IPS-18a (cell line): ENCODE data around the gene ANO2.

Source experiments
- H3K27ac ChIP-seq: one replicate; pipeline ENCODE4 v1.5.1; 2013; ENCODE audit warnings: low read length
- H3K27me3 ChIP-seq: one replicate; pipeline ENCODE4 v1.6.1; 2013; ENCODE audit warnings: mild to moderate bottlenecking, low read length; ENCODE audit not compliant: control insufficient read depth, insufficient read depth
- H3K36me3 ChIP-seq: one replicate; pipeline ENCODE4 v1.6.1; 2013; ENCODE audit warnings: low read depth, low read length; ENCODE audit not compliant: control insufficient read depth
- H3K4me1 ChIP-seq: one replicate; pipeline ENCODE4 v1.6.1; 2013; ENCODE audit warnings: low read depth, low read length; ENCODE audit not compliant: control insufficient read depth
- H3K4me3 ChIP-seq: one replicate; pipeline ENCODE4 v1.5.1; 2013; ENCODE audit warnings: low read length
- H3K9ac ChIP-seq: one replicate; pipeline ENCODE4 v1.6.1; 2013; ENCODE audit warnings: mild to moderate bottlenecking, low read length, moderate library complexity
- H3K9me3 ChIP-seq: one replicate; pipeline ENCODE4 v1.6.1; 2013; ENCODE audit warnings: low read depth, low read length; ENCODE audit not compliant: control insufficient read depth

Gene ANO2

GRCh38 chr12:5960783-5961182 lies 15.7 kb upstream of the ANO2 start:
- H3K9me3 ChIP-seq, result no peaks in the 10 kb centered on the region
- peaks cover 21% of the 10 kb centered on the region for H3K4me1 ChIP-seq
- no peak overlapping the region for H3K27ac ChIP-seq
- H3K9ac ChIP-seq, result no peak overlapping the region
- H3K36me3 ChIP-seq, result no peaks in the 10 kb centered on the region
- no peak overlapping the region for H3K4me3 ChIP-seq
- no peaks in the 10 kb centered on the region for H3K27me3 ChIP-seq

DNA sequence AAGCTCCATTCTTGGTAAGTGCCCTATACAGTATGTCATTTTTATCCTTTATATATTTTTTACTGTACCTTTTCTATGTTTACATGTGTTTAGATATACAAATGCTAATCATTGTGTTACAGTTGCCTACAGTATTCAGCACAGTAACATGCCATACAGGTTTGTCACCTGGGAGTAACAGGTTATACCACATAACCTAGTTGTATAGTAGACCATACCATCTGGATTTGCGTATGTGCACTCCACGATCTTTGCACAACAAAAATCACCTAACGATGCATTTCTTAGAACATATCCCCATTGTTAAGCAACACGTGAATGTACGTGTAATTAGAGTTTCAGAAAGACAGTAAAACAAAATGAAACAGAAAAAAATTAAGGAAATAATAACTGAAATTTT lies 11.9 kb upstream of the ANO2 start:
- no peaks in the 10 kb centered on the region for H3K9me3 ChIP-seq
- H3K27me3 ChIP-seq, result no peaks in the 10 kb centered on the region
- no peaks in the 10 kb centered on the region for H3K36me3 ChIP-seq

GRCh38 chr12:5954661-5955060 lies 9.6 kb upstream of the ANO2 start:
- H3K4me3 ChIP-seq, result no peak overlapping the region
- no peak overlapping the region for H3K9ac ChIP-seq
- no peak overlapping the region for H3K27ac ChIP-seq
- no peaks in the 10 kb centered on the region for H3K27me3 ChIP-seq
- no peaks in the 10 kb centered on the region for H3K36me3 ChIP-seq
- H3K4me1 ChIP-seq, result no peaks in the 10 kb centered on the region
- no peaks in the 10 kb centered on the region for H3K9me3 ChIP-seq

More for the DNA sequence above, 11.9 kb upstream of the ANO2 start:
- Histone ChIP-seq H3K27ac (no peak overlapping the region), H3K9ac (no peak overlapping the region), H3K4me1 (no peaks in the 10 kb centered on the region), H3K4me3 (no peak overlapping the region)

DNA sequence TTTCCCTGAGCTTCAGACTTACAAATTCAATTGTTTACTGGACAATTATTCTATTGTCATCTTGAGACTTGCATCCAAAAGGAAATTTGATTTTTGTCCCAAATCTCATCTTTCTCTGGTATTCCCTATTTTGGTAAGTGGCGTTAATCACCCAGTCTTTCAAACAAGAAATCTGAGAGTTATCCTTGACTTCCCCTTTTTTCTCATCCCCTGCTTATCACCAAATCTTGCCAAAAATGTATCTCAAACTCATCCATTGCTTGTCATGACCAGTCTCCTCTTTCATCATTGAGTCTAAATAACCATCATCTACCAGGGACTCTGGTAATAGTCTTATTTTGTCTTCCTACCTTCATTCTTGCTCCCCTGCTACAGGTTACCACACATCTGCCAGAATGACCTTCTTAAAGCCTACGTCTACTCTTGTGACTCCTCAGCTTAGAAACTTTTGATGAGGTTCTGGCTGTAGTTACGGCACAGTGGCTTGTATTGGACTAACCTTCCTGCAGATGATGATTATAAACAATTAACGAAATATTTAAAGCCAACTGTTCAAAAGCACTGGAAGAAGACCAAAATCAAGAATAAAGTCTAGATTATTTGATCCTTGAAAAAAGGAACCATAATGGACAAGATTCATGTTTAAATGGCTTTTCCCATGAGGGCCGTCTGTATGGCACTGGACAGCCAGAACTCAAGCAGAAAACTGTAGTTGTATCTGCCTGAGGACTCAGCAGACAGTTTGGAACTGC lies 9.0 kb upstream of the ANO2 start:
- no peaks in the 10 kb centered on the region for H3K36me3 ChIP-seq
- no peaks in the 10 kb centered on the region for H3K27me3 ChIP-seq
- H3K4me3 ChIP-seq, result no peak overlapping the region
- H3K4me1 ChIP-seq, result no peaks in the 10 kb centered on the region
- no peak overlapping the region for H3K9ac ChIP-seq
- no peak overlapping the region for H3K27ac ChIP-seq
- no peaks in the 10 kb centered on the region for H3K9me3 ChIP-seq

DNA sequence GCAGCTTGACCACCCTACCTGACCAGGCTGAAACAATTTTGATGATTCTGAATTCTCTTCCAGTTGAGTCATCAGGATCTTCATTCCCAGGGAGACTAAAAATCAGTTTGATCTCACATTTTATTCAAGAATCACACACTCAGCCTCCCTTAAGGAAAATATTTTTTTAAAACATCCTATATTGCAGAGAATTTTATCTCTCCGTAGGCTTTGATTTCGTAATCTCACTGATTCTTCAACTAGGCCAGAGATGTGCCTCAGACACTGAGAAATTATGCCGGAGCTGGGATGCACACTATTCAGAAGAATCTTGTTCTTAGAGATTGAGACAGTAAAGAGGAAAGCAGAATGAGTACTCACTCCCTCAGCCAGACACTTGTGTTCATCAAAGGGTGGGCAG lies 7.0 kb upstream of the ANO2 start:
- peaks cover 5% of the 10 kb centered on the region for H3K27me3 ChIP-seq
- no peak overlapping the region for H3K27ac ChIP-seq
- H3K9ac ChIP-seq, result no peak overlapping the region
- H3K4me1 ChIP-seq, result no peaks in the 10 kb centered on the region
- H3K9me3 ChIP-seq, result no peaks in the 10 kb centered on the region
- H3K36me3 ChIP-seq, result no peaks in the 10 kb centered on the region
- H3K4me3 ChIP-seq, result no peak overlapping the region

DNA sequence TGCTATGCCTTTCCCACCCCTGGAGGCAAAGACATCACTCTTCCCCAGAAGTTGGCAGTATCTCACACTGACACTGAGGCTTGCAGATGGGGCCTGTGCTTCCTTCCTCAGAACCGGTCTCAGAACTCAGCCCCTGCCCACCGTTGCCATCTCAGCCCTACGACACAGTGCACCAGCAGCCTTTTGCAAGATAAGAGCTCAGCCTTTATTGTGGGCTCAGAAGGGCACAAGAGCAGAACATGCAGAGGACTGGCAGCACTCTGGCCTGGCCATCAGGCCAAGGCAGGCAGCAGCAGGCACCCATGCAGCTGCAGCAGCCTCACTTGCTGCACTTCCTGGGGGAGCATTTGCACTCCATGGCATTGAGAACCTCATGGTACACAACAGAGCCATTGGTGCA lies 3.6 kb upstream of the ANO2 start:
- no peaks in the 10 kb centered on the region for H3K9me3 ChIP-seq
- peaks cover 33% of the 10 kb centered on the region for H3K27me3 ChIP-seq
- no peak overlapping the region for H3K4me3 ChIP-seq
- no peak overlapping the region for H3K9ac ChIP-seq
- H3K36me3 ChIP-seq, result no peaks in the 10 kb centered on the region
- H3K27ac ChIP-seq, result no peak overlapping the region
- peaks cover 6% of the 10 kb centered on the region for H3K4me1 ChIP-seq

- Histone ChIP-seq H3K4me3 (no peak overlapping the region), H3K4me1 (peaks cover 6% of the 10 kb centered on the region), H3K36me3 (no peaks in the 10 kb centered on the region), H3K9me3 (no peaks in the 10 kb centered on the region), H3K27me3 (peaks cover 33% of the 10 kb centered on the region), H3K9ac (no peak overlapping the region), H3K27ac (no peak overlapping the region)
These were observed 1.9 kb upstream of the ANO2 start for GRCh38 chr12:5947006-5947405.

- H3K27me3 ChIP-seq, result peaks cover 33% of the 10 kb centered on the region
- no peaks in the 10 kb centered on the region for H3K9me3 ChIP-seq
- H3K36me3 ChIP-seq, result no peaks in the 10 kb centered on the region
- H3K27ac ChIP-seq, result no peak overlapping the region
- H3K4me1 ChIP-seq, result peaks cover 6% of the 10 kb centered on the region
- H3K4me3 ChIP-seq, result no peak overlapping the region
- H3K9ac ChIP-seq, result no peak overlapping the region
These were observed 1.3 kb upstream of the ANO2 start for GRCh38 chr12:5946388-5946787.

- peaks cover 33% of the 10 kb centered on the region for H3K27me3 ChIP-seq
These were observed 380 bp downstream of the ANO2 start for GRCh38 chr12:5944688-5945070.

GRCh38 chr12:5944053-5944452 lies 1.0 kb downstream of the ANO2 start:
- Histone ChIP-seq H3K9me3 (no peaks in the 10 kb centered on the region), H3K27ac (no peak overlapping the region), H3K9ac (no peak overlapping the region), H3K4me1 (peaks cover 6% of the 10 kb centered on the region), H3K36me3 (no peaks in the 10 kb centered on the region), H3K4me3 (peak overlapping the region; percentile 84), H3K27me3 (peaks cover 33% of the 10 kb centered on the region)

More at GRCh38 chr12:5944688-5945070, 380 bp downstream of the ANO2 start:
- Histone ChIP-seq H3K9ac (peak overlapping the region; percentile 75), H3K4me1 (peaks cover 6% of the 10 kb centered on the region), H3K9me3 (no peaks in the 10 kb centered on the region), H3K27ac (no peak overlapping the region), H3K36me3 (no peaks in the 10 kb centered on the region), H3K4me3 (peak overlapping the region; percentile 84)

- H3K4me1 ChIP-seq, result peaks cover 6% of the 10 kb centered on the region
- no peak overlapping the region for H3K27ac ChIP-seq
- peaks cover 26% of the 10 kb centered on the region for H3K27me3 ChIP-seq
- no peak overlapping the region for H3K4me3 ChIP-seq
- no peaks in the 10 kb centered on the region for H3K36me3 ChIP-seq
- no peak overlapping the region for H3K9ac ChIP-seq
- no peaks in the 10 kb centered on the region for H3K9me3 ChIP-seq
These were observed 3.2 kb downstream of the ANO2 start for GRCh38 chr12:5941907-5942306.

DNA sequence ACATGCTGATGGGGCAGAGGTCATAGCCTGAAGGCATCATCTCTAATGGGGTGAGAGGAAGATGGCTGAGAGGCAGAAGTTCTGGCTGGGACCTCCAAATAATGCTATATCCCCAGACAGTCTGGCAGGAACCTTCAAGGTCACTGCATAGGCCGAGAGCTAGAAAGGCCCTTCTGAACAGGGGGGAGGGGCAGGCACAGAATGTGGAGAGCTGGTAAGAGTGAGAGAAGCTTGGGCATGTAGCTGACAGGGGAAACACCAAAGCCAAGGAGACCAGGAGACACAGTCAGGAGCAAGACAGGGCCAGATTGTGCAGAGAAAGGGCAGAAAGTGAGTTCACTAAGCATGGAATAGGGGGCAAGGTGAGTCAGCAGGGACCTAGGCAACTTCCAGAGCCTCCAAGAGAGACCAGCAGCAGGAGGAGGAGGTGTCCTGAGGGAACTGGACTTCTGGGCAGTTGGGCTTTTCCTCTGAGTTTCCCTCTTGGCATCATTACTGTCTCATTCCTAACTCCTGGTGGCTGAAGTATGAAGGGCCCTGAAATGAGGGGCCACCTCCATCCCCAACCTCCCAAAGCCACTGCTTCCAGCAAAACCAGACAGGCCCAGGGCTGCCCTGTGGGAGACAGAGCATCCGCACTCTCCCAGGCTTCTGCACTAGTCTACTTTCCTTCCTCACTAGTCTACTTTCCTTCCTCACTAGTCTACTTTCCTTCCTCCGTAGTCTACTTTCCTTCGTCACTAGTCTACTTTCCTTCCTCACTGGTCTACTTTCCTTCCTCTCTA lies 17.1 kb downstream of the ANO2 start:
- Histone ChIP-seq H3K27ac (no peak overlapping the region), H3K36me3 (no peaks in the 10 kb centered on the region), H3K9me3 (no peaks in the 10 kb centered on the region), H3K9ac (no peak overlapping the region), H3K27me3 (no peaks in the 10 kb centered on the region), H3K4me3 (no peak overlapping the region), H3K4me1 (peaks cover 3% of the 10 kb centered on the region)
